ENCODE data around the gene COQ10A. TPM values are rescaled to one million over a fixed set of nuclear protein-coding genes. Genes with fewer than 3 reads are reported as not detected.

Gene COQ10A
- 10 to 100 TPM; 27.2 to 37.9 (median 30.2) TPM for total RNA-seq
- 25.1 TPM for total RNA-seq (2013)

DNA sequence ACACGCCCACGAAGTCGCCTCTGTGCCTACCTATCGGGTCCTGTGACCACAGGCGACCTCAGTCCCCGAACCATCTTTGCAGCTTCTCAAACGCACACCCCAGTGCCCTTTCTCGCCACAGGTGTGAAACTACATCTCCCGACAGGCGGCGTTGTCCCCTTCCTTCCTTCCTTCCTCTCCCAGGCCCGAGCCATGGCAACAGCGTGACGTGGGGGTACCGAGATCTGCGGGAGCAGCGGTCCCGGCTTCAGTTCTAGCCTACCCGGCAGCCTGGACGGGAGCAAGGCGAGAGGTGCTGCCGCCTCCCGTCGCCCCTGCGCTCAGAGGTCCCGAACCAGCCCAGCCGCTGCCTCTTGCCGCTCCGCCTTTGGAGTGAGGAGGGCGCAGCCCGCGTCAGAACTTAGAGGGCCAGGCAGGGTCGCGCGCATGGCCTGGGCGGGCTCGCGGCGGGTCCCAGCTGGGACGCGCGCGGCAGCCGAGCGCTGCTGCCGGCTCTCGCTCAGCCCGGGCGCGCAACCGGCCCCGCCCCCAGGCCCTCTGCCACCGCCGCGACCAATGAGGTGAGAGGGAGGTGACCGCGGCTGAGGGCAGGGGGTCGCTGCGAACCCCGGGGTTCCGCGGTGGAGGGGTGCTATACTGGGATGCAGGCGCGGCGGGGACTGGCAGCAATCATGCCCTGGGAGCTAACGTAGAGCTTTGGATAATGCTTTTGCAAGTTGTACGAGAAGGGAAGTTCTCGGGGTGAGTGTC, at the start of gene COQ10A:
COQ10A (plus strand) TSS at position 250 of the 750 bp plus-strand sequence; CDS start at position 427, 177 bp downstream.
- Mint-ChIP-seq H3K4me1 (peaks cover 9 to 20% of the 10 kb centered on the region in 2 donors), H3K36me3 (no peaks in the 10 kb centered on the region), H3K27me3 (ENCODE audit: low read depth in 2 of 2) (no peaks in the 10 kb centered on the region), H3K27ac (peak within 1 kb of the TSS; percentile 94 to 95), H3K4me3 (peak within 1 kb of the TSS; percentile 95), H3K9me3 (no peaks in the 10 kb centered on the region)
- intact Hi-C loops (cut with micrococcal nuclease), result loop anchor here (2.0 kb wide), 2 partner anchors 34 to 68 kb away; partner anchors contain the start of gene CS
- WGBS (ENCODE audit: insufficient coverage), result under 1% methylated on average over 68 of the region's 68 CpGs
- no peaks in the 10 kb centered on the region for H3K9me3 ChIP-seq (ENCODE audit: control insufficient read depth, insufficient read depth, low read length)
- H3K27me3 ChIP-seq (ENCODE audit: control insufficient read depth, insufficient read depth, low read length), result no peaks in the 10 kb centered on the region
- peaks cover 16% of the 10 kb centered on the region for H3K4me1 ChIP-seq (ENCODE audit: control insufficient read depth, insufficient read depth, low read length)
- ATAC-seq (peak; percentile 91 to 98 (median 91)), DNase-seq (peak; percentile 86 to 95)
- H3K27ac ChIP-seq (ENCODE audit: low read length), result peak within 1 kb of the TSS; percentile 99
- TF ChIP-seq, protein P1, sequence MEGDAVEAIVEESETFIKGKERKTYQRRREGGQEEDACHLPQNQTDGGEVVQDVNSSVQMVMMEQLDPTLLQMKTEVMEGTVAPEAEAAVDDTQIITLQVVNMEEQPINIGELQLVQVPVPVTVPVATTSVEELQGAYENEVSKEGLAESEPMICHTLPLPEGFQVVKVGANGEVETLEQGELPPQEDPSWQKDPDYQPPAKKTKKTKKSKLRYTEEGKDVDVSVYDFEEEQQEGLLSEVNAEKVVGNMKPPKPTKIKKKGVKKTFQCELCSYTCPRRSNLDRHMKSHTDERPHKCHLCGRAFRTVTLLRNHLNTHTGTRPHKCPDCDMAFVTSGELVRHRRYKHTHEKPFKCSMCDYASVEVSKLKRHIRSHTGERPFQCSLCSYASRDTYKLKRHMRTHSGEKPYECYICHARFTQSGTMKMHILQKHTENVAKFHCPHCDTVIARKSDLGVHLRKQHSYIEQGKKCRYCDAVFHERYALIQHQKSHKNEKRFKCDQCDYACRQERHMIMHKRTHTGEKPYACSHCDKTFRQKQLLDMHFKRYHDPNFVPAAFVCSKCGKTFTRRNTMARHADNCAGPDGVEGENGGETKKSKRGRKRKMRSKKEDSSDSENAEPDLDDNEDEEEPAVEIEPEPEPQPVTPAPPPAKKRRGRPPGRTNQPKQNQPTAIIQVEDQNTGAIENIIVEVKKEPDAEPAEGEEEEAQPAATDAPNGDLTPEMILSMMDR (IDR thresholded peaks at IDR 0.05), result peak; percentile 46
- H3K36me3 ChIP-seq (ENCODE audit: control insufficient read depth, insufficient read depth, low read length), result peaks cover 5% of the 10 kb centered on the region
- H3K4me3 ChIP-seq (ENCODE audit: low read length), result peak within 1 kb of the TSS; percentile 88

GRCh38 chr12:56219840-56220239, 46.9 kb upstream of the COQ10A start:
- no peaks in the 10 kb centered on the region for H3K9me3 Mint-ChIP-seq
- H3K36me3 ChIP-seq (ENCODE audit: control insufficient read depth, insufficient read depth, low read length), result peaks cover 8% of the 10 kb centered on the region
- intact Hi-C loops (cut with micrococcal nuclease), result loop anchor here (5.0 to 10.0 kb wide), 3 partner anchors 37 to 248 kb away; partner anchors contain the start of genes ANKRD52, RAB5B and RPS26
- WGBS (ENCODE audit: insufficient coverage), result 96% methylated on average over 6 of the region's 9 CpGs
- H3K27me3 ChIP-seq (ENCODE audit: control insufficient read depth, insufficient read depth, low read length), result no peaks in the 10 kb centered on the region
- H3K36me3 Mint-ChIP-seq, result peaks cover 3% of the 10 kb centered on the region
- TF ChIP-seq, protein P1 (IDR thresholded peaks at IDR 0.05), result no peak
- no peaks in the 10 kb centered on the region for H3K9me3 ChIP-seq (ENCODE audit: control insufficient read depth, insufficient read depth, low read length)
- H3K27ac ChIP-seq (ENCODE audit: low read length), result no peak overlapping the region
- peaks cover 34 to 40% of the 10 kb centered on the region in 2 donors for H3K4me1 Mint-ChIP-seq
- no peaks in the 10 kb centered on the region for H3K27me3 Mint-ChIP-seq (ENCODE audit: low read depth in 2 of 2)
- no peak overlapping the region for H3K4me3 ChIP-seq (ENCODE audit: low read length)
- no peak for ATAC-seq
- H3K27ac Mint-ChIP-seq, result no peak overlapping the region
- peak overlapping the region; percentile 28 for H3K4me3 Mint-ChIP-seq
- H3K4me1 ChIP-seq (ENCODE audit: control insufficient read depth, insufficient read depth, low read length), result peaks cover 44% of the 10 kb centered on the region
- no peak for DNase-seq

DNA sequence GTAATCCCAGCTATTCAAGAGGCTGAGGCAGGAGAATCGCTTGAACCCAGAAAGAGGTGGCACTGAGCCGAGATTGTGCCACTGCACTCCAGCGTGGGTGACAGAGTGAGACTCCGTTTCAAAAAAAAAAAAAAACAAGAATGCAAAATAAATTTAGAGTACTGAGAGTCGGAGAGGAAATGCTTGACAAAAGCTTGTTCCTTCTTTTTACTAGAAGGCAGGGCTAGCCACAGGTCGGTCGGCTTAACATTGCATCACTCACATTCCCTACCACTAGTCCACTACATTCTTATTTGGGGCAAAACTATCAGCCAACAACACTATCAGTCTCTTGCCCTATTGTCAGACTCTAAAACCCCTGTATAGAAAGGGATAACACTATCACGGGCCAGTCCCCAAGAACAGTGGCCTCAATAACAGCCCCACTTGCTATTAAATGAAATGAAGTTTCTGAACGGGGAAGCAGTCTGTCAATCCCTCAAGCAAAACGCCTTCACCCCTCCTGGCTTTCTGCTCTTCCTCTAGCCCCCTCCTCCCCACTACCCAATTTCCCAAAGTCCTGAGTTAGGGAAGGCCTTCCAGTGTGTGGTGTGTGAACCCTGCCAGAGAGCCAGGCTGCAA, 46.0 kb upstream of the COQ10A start:
- Histone ChIP-seq H3K4me1 (ENCODE audit: control insufficient read depth, insufficient read depth, low read length) (peaks cover 47% of the 10 kb centered on the region), H3K27ac (ENCODE audit: low read length) (peak overlapping the region; percentile 98), H3K4me3 (ENCODE audit: low read length) (peak overlapping the region; percentile 100), H3K9me3 (ENCODE audit: control insufficient read depth, insufficient read depth, low read length) (no peaks in the 10 kb centered on the region), H3K36me3 (ENCODE audit: control insufficient read depth, insufficient read depth, low read length) (peaks cover 3% of the 10 kb centered on the region), H3K27me3 (ENCODE audit: control insufficient read depth, insufficient read depth, low read length) (no peaks in the 10 kb centered on the region)
- Mint-ChIP-seq H3K27me3 (ENCODE audit: low read depth in 2 of 2) (no peaks in the 10 kb centered on the region), H3K4me1 (peaks cover 42 to 49% of the 10 kb centered on the region in 2 donors), H3K9me3 (no peaks in the 10 kb centered on the region), H3K27ac (peak overlapping the region; percentile 100), H3K4me3 (peak overlapping the region; percentile 98), H3K36me3 (no peaks in the 10 kb centered on the region)
- TF ChIP-seq, protein P1 (IDR thresholded peaks at IDR 0.05), result no peak
- intact Hi-C loops (cut with micrococcal nuclease), result loop anchor here (5.0 to 10.0 kb wide), 3 partner anchors 37 to 248 kb away; partner anchors contain the start of genes ANKRD52, RAB5B and RPS26
- 10% methylated on average over 10 of the region's 10 CpGs for WGBS (ENCODE audit: insufficient coverage)
- peak in 1 of 2 donors; percentile 26 for DNase-seq
- ATAC-seq, result no peak
